Lung (tissue), 12 donors: ENCODE measurements around the gene EPHA4. TPM values are rescaled to one million over a fixed set of nuclear protein-coding genes. Genes with fewer than 3 reads are reported as not detected.
A peak's percentile ranks its signal among the peaks of the same experiment; 100 is the strongest.

Experiments
- ATAC-seq: fragments of 200-7000 bp; cut with Tn5 transposase; one replicate; pipeline ENCODE4 v1.9.1; 2020; ENCODE audit warnings: moderate number of reproducible peaks; ENCODE audit not compliant: insufficient read depth, low FRiP score
- DNase-seq, 3 donors: peaks; one replicate each; pipeline ENCODE4 v3.0.0-alpha.2; 2013 to 2017
- H3K27ac ChIP-seq, 2 donors: one replicate each; pipeline ENCODE4 v1.5.1; 2013; ENCODE audit warnings: mild to moderate bottlenecking in 2 of 2, moderate library complexity in 2 of 2, control low read depth in 1 of 2, inconsistent platforms in 1 of 2, low read depth in 1 of 2, low read length in 1 of 2
- H3K27me3 ChIP-seq, 3 donors: one replicate each; pipeline ENCODE4 v1.5.1; 2013; ENCODE audit warnings: low read length in 2 of 3; ENCODE audit not compliant: control insufficient read depth in 3 of 3, insufficient read depth in 3 of 3
- H3K36me3 ChIP-seq, 4 donors: one replicate each; pipeline ENCODE4 v1.5.1; 2013; ENCODE audit warnings: low read length in 4 of 4, mild to moderate bottlenecking in 1 of 4, moderate library complexity in 1 of 4; ENCODE audit not compliant: control insufficient read depth in 4 of 4, insufficient read depth in 4 of 4
- H3K4me1 ChIP-seq, 5 donors: one replicate each; pipeline ENCODE4 v1.5.1; 2013; ENCODE audit warnings: low read length in 5 of 5, mild to moderate bottlenecking in 2 of 5, moderate library complexity in 1 of 5; ENCODE audit not compliant: control insufficient read depth in 5 of 5, insufficient read depth in 5 of 5
- H3K4me3 ChIP-seq: one replicate; pipeline ENCODE4 v1.5.1; 2013; ENCODE audit warnings: mild to moderate bottlenecking, control low read depth, moderate library complexity
- H3K9ac ChIP-seq, 2 donors: one replicate each; pipeline ENCODE4 v1.5.1; 2013; ENCODE audit warnings: low read length in 2 of 2, control low read depth in 1 of 2; ENCODE audit not compliant: insufficient read depth in 1 of 2
- H3K9me3 ChIP-seq, 4 donors: one replicate each; pipeline ENCODE4 v1.5.1; 2013; ENCODE audit warnings: low read length in 3 of 4, mild to moderate bottlenecking in 1 of 4, moderate library complexity in 1 of 4; ENCODE audit not compliant: control insufficient read depth in 4 of 4, insufficient read depth in 3 of 4
- WGBS, 2 donors: extraction: QIAGEN DNeasy Blood & Tissue Kit; methylation state at CpG; one replicate each; pipeline ENCODE4 v1.1.7; 2013; 5-methylcytosine and 5-hydroxymethylcytosine counted together
- polyA plus RNA-seq, 2 donors: library from polyadenylated mRNA; stranded (reverse); fragments of 200-250 nt; gene quantifications; one replicate each; pipeline ENCODE4 v1.2.1, GENCODE V29; 2013
- total RNA-seq, 2 donors: library from RNA; depleted of rRNA in 1 of 2; stranded (reverse); fragments of >200 nt in 1 of 2; gene quantifications; one replicate each; pipeline ENCODE4 v1.2.1, GENCODE V29; 2014 to 2021
- TF ChIP-seq, protein P1 (sequence below): IDR thresholded peaks from 2 replicates; pipeline ENCODE4 v1.5.1; 2012; ENCODE audit warnings: mild to moderate bottlenecking; ENCODE audit errors: control extremely low read depth, extremely low read depth
- donor health status: control.
- donor health status: control.
- donor health status: Bipolar disorder and iron deficiency.
- donor health status: healthy.
- donor health status: DM: yes; HTN: yes; CAD: no.

The EPHA4 gene
- total and polyA plus RNA-seq, 4 donors = 2.5 to 28.8 (median 14.7) TPM

DNA sequence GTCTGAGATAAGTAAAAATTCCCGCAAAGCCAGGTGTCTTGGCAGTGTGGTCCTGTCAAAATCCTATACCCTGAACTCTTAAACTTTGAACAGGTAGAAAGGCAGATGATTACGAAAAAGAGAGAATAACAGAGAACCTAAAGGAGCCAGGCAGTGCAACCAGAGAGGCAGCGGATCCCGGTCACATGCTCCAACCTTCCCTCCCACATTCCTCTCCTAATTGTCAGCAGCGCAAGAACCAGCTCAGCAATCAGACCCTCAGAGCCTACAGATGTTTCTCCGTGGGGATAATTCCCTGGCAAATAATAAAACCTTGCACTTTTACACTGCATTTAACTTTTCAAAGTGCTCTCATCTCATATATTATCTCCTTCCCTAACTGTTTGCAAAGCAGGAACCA lies 124.8 kb downstream of the EPHA4 start:
- Histone ChIP-seq H3K4me1 (peaks cover 0 to 6% (median 0%) of the 10 kb centered on the region in 5 donors), H3K27me3 (no peaks in the 10 kb centered on the region), H3K36me3 (peaks cover 0 to 3% (median 1%) of the 10 kb centered on the region in 4 donors), H3K9me3 (no peaks in the 10 kb centered on the region), H3K27ac (no peak overlapping the region), H3K9ac (no peak overlapping the region), H3K4me3 (no peak overlapping the region)
- ATAC-seq (no peak), DNase-seq (no peak)
- WGBS, 2 donors = 85 to 90% methylated on average over 6 of the region's 6 CpGs
- TF ChIP-seq, protein P1, sequence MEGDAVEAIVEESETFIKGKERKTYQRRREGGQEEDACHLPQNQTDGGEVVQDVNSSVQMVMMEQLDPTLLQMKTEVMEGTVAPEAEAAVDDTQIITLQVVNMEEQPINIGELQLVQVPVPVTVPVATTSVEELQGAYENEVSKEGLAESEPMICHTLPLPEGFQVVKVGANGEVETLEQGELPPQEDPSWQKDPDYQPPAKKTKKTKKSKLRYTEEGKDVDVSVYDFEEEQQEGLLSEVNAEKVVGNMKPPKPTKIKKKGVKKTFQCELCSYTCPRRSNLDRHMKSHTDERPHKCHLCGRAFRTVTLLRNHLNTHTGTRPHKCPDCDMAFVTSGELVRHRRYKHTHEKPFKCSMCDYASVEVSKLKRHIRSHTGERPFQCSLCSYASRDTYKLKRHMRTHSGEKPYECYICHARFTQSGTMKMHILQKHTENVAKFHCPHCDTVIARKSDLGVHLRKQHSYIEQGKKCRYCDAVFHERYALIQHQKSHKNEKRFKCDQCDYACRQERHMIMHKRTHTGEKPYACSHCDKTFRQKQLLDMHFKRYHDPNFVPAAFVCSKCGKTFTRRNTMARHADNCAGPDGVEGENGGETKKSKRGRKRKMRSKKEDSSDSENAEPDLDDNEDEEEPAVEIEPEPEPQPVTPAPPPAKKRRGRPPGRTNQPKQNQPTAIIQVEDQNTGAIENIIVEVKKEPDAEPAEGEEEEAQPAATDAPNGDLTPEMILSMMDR = no peak

DNA sequence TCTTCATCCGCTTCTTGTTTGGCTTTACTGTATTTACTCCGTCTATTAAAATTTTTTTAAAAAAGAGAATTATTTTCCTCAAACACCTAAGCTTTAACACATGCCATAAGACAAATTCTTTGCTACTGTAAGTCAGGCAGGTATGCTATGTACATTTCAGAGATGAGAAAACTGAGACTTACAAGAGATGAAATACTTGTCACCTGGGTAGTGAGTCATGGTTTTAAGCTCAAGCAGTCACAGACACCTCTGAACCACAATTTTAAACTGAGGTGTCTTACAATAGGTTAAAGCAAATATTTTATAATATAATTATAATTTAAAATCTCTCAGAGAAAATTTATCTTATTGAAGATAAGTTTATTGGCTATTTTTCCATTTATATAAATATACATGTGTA lies 126.0 kb downstream of the EPHA4 start:
- Histone ChIP-seq H3K27me3 (no peaks in the 10 kb centered on the region), H3K9ac (no peak overlapping the region), H3K4me3 (no peak overlapping the region), H3K36me3 (peaks cover 0 to 13% (median 6%) of the 10 kb centered on the region in 4 donors), H3K9me3 (no peaks in the 10 kb centered on the region), H3K4me1 (peaks cover 0 to 6% (median 0%) of the 10 kb centered on the region in 5 donors), H3K27ac (no peak overlapping the region)
- no peak for ATAC-seq
- WGBS, 2 donors = 97 to 98% methylated on average over 2 of the region's 2 CpGs
- no peak for DNase-seq
- TF ChIP-seq, protein P1 = no peak

DNA sequence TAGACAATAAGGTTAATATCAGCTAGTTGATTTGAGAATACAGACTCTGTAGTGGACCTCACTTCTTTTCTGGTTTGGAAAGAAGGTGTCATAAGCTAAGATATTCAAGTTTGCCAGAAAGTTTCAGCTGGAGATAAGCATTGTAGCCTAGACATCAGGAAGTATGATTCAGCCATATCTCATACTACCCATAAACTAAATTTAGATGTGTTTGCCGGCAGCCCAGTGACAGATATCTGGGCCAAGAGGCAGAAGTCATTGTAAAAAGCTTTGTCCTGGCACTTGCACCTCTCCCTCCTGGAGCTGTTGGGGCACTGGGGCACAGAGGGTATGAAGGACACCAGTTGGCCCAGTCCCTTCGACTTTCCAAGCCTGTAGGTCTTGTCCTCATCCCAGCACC lies 128.0 kb downstream of the EPHA4 start:
- TF ChIP-seq, protein P1 = no peak
- no peak overlapping the region for H3K9ac ChIP-seq
- peak; percentile 58 for ATAC-seq

DNA sequence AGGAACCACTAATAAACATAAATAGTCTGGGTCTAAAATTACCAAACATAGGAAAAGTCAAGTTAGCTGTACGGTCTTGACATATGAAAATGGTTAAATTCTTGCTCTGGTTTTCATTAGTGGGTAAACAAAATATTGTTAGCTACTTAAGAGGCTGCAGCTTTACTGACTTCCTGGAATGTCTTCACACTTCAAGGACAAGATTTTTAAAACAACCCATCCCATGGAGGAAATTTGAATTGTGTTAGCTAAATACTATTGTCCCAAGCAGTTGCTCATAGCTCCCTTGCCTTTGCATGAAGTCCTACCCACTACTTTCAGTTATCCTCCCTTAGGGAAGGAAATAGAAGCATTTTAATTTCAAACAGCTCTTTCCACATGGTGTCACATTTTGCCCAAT lies 128.5 kb downstream of the EPHA4 start:
- Histone ChIP-seq H3K4me3 (no peak overlapping the region), H3K9ac (no peak overlapping the region), H3K4me1 (peaks cover 0 to 6% (median 0%) of the 10 kb centered on the region in 5 donors), H3K27ac (peak overlapping the region in 1 of 2 donors; percentile 72), H3K27me3 (no peaks in the 10 kb centered on the region), H3K36me3 (peaks cover 0 to 15% (median 8%) of the 10 kb centered on the region in 4 donors), H3K9me3 (no peaks in the 10 kb centered on the region)
- ATAC-seq (no peak), DNase-seq (no peak)
- WGBS, 2 donors = 68 to 86% methylated on average over 1 of the region's 1 CpG
- TF ChIP-seq, protein P1 = no peak

More for the DNA sequence above, 128.0 kb downstream of the EPHA4 start:
- peak overlapping the region in 1 of 2 donors; percentile 72 for H3K27ac ChIP-seq
- H3K4me3 ChIP-seq = no peak overlapping the region
- no peak for DNase-seq
- H3K9me3 ChIP-seq = no peaks in the 10 kb centered on the region
- 42 to 43% methylated on average over 2 of the region's 2 CpGs for WGBS, 2 donors
- H3K4me1 ChIP-seq = peaks cover 0 to 6% (median 0%) of the 10 kb centered on the region in 5 donors
- H3K36me3 ChIP-seq = peaks cover 0 to 15% (median 8%) of the 10 kb centered on the region in 4 donors
- no peaks in the 10 kb centered on the region for H3K27me3 ChIP-seq
